ENCODE data around the gene KRT79.
"Not testable (repeated sequence)": the region's sequence is repeated elsewhere in the genome, so short reads cannot be mapped to it uniquely, and the experiment has no call there.

KRT79 gene

DNA sequence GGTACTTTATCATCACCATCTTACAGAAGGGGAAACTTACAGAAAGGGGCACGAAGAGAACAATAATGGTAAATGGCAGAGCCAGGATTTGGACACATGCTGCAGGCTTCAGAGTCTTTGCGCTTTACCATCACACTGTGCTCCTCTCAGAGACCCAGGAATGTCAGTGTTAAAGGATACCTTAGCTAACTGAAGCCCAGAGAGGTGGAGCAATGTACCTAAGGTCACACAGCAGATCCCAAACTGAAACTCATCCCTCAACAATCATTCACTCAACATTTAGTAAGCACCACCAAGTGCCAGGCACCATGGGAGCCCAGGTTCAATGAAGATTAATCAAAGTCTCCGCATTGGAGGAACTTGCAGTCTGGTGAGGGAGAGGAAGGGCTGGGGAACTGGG, 22.7 kb upstream of the KRT79 start:
- TF ChIP-seq, protein P1, sequence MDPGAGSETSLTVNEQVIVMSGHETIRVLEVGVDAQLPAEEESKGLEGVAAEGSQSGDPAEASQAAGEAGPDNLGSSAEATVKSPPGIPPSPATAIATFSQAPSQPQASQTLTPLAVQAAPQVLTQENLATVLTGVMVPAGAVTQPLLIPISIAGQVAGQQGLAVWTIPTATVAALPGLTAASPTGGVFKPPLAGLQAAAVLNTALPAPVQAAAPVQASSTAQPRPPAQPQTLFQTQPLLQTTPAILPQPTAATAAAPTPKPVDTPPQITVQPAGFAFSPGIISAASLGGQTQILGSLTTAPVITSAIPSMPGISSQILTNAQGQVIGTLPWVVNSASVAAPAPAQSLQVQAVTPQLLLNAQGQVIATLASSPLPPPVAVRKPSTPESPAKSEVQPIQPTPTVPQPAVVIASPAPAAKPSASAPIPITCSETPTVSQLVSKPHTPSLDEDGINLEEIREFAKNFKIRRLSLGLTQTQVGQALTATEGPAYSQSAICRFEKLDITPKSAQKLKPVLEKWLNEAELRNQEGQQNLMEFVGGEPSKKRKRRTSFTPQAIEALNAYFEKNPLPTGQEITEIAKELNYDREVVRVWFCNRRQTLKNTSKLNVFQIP (CRISPR knock-in tag; IDR thresholded peaks at IDR 0.05; ENCODE audit: borderline replicate concordance, low read depth) = no peak
- no peak for TF ChIP-seq GLIS3 (CRISPR knock-in tag; IDR thresholded peaks at IDR 0.05)
- TF ChIP-seq OSR1 (CRISPR knock-in tag; IDR thresholded peaks at IDR 0.05) = no peak
- TF ChIP-seq TCF4 (CRISPR knock-in tag; IDR thresholded peaks at IDR 0.05; ENCODE audit: borderline replicate concordance) = no peak
- no peak for ATAC-seq

DNA sequence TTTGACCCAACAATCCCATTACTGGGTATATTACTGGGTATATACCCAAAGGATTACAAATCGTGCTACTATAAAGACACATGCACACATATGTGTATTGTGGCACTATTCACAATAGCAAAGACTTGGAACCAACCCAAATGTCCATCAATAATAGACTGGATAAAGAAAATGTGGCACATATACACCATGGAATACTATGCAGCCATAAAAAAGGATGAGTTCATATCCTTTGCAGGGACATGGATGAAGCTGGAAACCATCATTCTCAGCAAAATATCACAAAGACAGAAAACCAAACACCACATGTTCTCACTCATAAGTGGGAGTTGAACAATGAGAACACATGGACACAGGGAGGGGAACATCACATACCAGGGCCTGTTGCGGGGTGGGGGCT, 22.0 kb upstream of the KRT79 start:
- not testable (repeated sequence) for ATAC-seq

DNA sequence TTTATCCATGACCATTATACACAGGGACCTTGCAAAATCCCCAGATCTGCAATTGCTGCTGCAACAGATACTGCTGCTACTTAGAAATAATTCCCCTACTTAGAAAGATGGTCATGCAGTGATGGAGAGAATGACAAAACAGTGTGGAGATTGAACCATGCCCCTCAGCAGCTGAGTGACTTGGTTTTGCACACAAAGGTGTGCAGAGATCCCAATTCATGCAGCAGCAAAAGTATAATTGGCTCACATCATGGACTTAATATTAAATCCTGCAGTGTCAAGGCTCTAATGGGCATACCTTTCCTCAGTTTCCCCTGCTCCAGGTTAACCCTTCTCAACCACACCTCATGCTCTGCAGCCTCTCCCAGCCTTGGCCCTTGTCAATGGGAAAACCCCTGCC, 17.7 kb upstream of the KRT79 start:
- ATAC-seq = no peak
- TF ChIP-seq, protein P2, sequence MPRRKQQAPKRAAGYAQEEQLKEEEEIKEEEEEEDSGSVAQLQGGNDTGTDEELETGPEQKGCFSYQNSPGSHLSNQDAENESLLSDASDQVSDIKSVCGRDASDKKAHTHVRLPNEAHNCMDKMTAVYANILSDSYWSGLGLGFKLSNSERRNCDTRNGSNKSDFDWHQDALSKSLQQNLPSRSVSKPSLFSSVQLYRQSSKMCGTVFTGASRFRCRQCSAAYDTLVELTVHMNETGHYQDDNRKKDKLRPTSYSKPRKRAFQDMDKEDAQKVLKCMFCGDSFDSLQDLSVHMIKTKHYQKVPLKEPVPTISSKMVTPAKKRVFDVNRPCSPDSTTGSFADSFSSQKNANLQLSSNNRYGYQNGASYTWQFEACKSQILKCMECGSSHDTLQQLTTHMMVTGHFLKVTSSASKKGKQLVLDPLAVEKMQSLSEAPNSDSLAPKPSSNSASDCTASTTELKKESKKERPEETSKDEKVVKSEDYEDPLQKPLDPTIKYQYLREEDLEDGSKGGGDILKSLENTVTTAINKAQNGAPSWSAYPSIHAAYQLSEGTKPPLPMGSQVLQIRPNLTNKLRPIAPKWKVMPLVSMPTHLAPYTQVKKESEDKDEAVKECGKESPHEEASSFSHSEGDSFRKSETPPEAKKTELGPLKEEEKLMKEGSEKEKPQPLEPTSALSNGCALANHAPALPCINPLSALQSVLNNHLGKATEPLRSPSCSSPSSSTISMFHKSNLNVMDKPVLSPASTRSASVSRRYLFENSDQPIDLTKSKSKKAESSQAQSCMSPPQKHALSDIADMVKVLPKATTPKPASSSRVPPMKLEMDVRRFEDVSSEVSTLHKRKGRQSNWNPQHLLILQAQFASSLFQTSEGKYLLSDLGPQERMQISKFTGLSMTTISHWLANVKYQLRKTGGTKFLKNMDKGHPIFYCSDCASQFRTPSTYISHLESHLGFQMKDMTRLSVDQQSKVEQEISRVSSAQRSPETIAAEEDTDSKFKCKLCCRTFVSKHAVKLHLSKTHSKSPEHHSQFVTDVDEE (CRISPR knock-in tag; IDR thresholded peaks at IDR 0.05) = no peak
- TF ChIP-seq PPARA (CRISPR knock-in tag; IDR thresholded peaks at IDR 0.05; ENCODE audit: borderline replicate concordance) (no peak), TOX (CRISPR knock-in tag; IDR thresholded peaks at IDR 0.05; ENCODE audit: borderline replicate concordance) (no peak), SNAI2 (CRISPR knock-in tag; IDR thresholded peaks at IDR 0.05) (no peak), ARNTL (CRISPR knock-in tag; IDR thresholded peaks at IDR 0.05; ENCODE audit: borderline replicate concordance, low read depth) (no peak), ZNF8 (CRISPR knock-in tag; IDR thresholded peaks at IDR 0.05) (no peak), TCF4 (CRISPR knock-in tag; IDR thresholded peaks at IDR 0.05; ENCODE audit: borderline replicate concordance) (no peak), ISL1 (CRISPR knock-in tag; IDR thresholded peaks at IDR 0.05) (no peak), ZFP3 (CRISPR knock-in tag; IDR thresholded peaks at IDR 0.05) (no peak)
- TF ChIP-seq, protein P3, sequence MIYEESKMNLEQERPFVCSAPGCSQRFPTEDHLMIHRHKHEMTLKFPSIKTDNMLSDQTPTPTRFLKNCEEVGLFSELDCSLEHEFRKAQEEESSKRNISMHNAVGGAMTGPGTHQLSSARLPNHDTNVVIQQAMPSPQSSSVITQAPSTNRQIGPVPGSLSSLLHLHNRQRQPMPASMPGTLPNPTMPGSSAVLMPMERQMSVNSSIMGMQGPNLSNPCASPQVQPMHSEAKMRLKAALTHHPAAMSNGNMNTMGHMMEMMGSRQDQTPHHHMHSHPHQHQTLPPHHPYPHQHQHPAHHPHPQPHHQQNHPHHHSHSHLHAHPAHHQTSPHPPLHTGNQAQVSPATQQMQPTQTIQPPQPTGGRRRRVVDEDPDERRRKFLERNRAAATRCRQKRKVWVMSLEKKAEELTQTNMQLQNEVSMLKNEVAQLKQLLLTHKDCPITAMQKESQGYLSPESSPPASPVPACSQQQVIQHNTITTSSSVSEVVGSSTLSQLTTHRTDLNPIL (CRISPR knock-in tag; IDR thresholded peaks at IDR 0.05; ENCODE audit: low read depth) = no peak
- TF ChIP-seq, protein P1 (CRISPR knock-in tag; IDR thresholded peaks at IDR 0.05; ENCODE audit: borderline replicate concordance, low read depth) = no peak

DNA sequence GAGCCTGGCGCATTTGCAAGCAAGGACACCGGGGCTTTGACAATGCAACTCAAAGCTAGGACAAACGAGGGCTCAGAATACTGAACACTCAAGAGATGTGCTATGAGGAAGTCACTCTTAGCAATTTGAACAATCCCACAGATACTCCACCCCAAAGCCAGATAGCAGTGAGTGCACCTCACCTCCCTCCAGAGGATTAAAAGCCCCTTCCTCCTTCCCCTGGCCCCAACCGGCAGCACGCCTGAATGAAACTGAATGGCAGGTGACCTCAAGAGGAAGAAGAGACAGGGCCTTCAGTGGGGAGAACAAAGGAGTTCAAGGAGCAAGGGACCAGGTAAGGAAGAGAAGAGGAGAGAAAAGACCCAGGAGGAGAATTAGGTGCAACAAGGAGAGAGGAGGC, 16.6 kb upstream of the KRT79 start:
- TF ChIP-seq CSDC2 (CRISPR knock-in tag; IDR thresholded peaks at IDR 0.05) (no peak), ZFP3 (CRISPR knock-in tag; IDR thresholded peaks at IDR 0.05) (no peak), ZNF70 (CRISPR knock-in tag; IDR thresholded peaks at IDR 0.05) (no peak), ISL1 (CRISPR knock-in tag; IDR thresholded peaks at IDR 0.05) (no peak), ARNTL (CRISPR knock-in tag; IDR thresholded peaks at IDR 0.05; ENCODE audit: borderline replicate concordance, low read depth) (no peak), SNAI2 (CRISPR knock-in tag; IDR thresholded peaks at IDR 0.05) (no peak), PPARA (CRISPR knock-in tag; IDR thresholded peaks at IDR 0.05; ENCODE audit: borderline replicate concordance) (no peak), BACH2 (CRISPR knock-in tag; IDR thresholded peaks at IDR 0.05; ENCODE audit: borderline replicate concordance) (no peak), TCF4 (CRISPR knock-in tag; IDR thresholded peaks at IDR 0.05; ENCODE audit: borderline replicate concordance) (no peak), OSR1 (CRISPR knock-in tag; IDR thresholded peaks at IDR 0.05) (no peak), ZC3H10 (CRISPR knock-in tag; IDR thresholded peaks at IDR 0.05) (no peak), ZFP30 (CRISPR knock-in tag; IDR thresholded peaks at IDR 0.05) (no peak)
- TF ChIP-seq, protein P4, sequence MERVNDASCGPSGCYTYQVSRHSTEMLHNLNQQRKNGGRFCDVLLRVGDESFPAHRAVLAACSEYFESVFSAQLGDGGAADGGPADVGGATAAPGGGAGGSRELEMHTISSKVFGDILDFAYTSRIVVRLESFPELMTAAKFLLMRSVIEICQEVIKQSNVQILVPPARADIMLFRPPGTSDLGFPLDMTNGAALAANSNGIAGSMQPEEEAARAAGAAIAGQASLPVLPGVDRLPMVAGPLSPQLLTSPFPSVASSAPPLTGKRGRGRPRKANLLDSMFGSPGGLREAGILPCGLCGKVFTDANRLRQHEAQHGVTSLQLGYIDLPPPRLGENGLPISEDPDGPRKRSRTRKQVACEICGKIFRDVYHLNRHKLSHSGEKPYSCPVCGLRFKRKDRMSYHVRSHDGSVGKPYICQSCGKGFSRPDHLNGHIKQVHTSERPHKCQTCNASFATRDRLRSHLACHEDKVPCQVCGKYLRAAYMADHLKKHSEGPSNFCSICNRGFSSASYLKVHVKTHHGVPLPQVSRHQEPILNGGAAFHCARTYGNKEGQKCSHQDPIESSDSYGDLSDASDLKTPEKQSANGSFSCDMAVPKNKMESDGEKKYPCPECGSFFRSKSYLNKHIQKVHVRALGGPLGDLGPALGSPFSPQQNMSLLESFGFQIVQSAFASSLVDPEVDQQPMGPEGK (CRISPR knock-in tag; IDR thresholded peaks at IDR 0.05; ENCODE audit: borderline replicate concordance) = no peak
- ATAC-seq = no peak

Measured in SK-N-SH treated with all-trans-retinoic acid at 6 μM for 48 hours (cell line).